ENCODE measurements around the gene BUD23. TPM values are rescaled to one million over a fixed set of nuclear protein-coding genes. Genes with fewer than 3 reads are reported as not detected.
A peak's percentile ranks its signal among the peaks of the same experiment; 100 is the strongest.
"Not testable (repeated sequence)": the region's sequence is repeated elsewhere in the genome, so short reads cannot be mapped to it uniquely, and the experiment has no call there.

Gene BUD23
- total RNA-seq, 1 donor from 2014 or later: 70.5 TPM

- no peak for DNase-seq (ENCODE audit: low read depth, low spot score)
These were observed 35.8 kb downstream of the BUD23 start, which contains the start of gene STX1A for GRCh38 chr7:73718905-73719805. Gene STX1A (minus strand): TSS chr7:73719669. CDS start chr7:73719631, 38 bp downstream.

- DNase-seq (ENCODE audit: low read depth, low spot score): no peak
These were observed 36.4 kb downstream of the BUD23 start for GRCh38 chr7:73719806-73720169.

GRCh38 chr7:73720443-73720842 lies 37.0 kb downstream of the BUD23 start:
- DNase-seq (ENCODE audit: low read depth, low spot score): not testable (repeated sequence)

- DNase-seq (ENCODE audit: low read depth, low spot score): no peak
These were observed 38.0 kb downstream of the BUD23 start for GRCh38 chr7:73721377-73721817.

GRCh38 chr7:73722182-73722581 lies 38.8 kb downstream of the BUD23 start:
- not testable (repeated sequence) for DNase-seq (ENCODE audit: low read depth, low spot score)

GRCh38 chr7:73722785-73723184 lies 39.4 kb downstream of the BUD23 start:
- no peak for DNase-seq (ENCODE audit: low read depth, low spot score)

- no peak for DNase-seq (ENCODE audit: low read depth, low spot score)
These were observed 40.4 kb downstream of the BUD23 start for GRCh38 chr7:73723813-73724212.

- no peak for DNase-seq (ENCODE audit: low read depth, low spot score)
These were observed 42.7 kb downstream of the BUD23 start for GRCh38 chr7:73726083-73726466.

GRCh38 chr7:73727952-73728351 lies 44.6 kb downstream of the BUD23 start:
- DNase-seq (ENCODE audit: low read depth, low spot score): no peak

GRCh38 chr7:73728551-73728950 lies 45.2 kb downstream of the BUD23 start:
- no peak for DNase-seq (ENCODE audit: low read depth, low spot score)

- DNase-seq (ENCODE audit: low read depth, low spot score): no peak
These were observed 47.1 kb downstream of the BUD23 start for GRCh38 chr7:73730485-73730884.

GRCh38 chr7:73732397-73732796 lies 49.0 kb downstream of the BUD23 start:
- DNase-seq (ENCODE audit: low read depth, low spot score): no peak

- peak; percentile 60 for DNase-seq (ENCODE audit: low read depth, low spot score)
These were observed 51.5 kb downstream of the BUD23 start for GRCh38 chr7:73734619-73735527.

GRCh38 chr7:73735528-73735905 lies 52.1 kb downstream of the BUD23 start:
- DNase-seq (ENCODE audit: low read depth, low spot score): no peak

- no peak for DNase-seq (ENCODE audit: low read depth, low spot score)
These were observed 53.5 kb downstream of the BUD23 start for GRCh38 chr7:73736885-73737284.

- DNase-seq (ENCODE audit: low read depth, low spot score): no peak
These were observed 54.3 kb downstream of the BUD23 start for GRCh38 chr7:73737491-73738219.

- DNase-seq (ENCODE audit: low read depth, low spot score): no peak
These were observed 54.8 kb downstream of the BUD23 start for GRCh38 chr7:73738220-73738611.

- DNase-seq (ENCODE audit: low read depth, low spot score): peak; percentile 82
These were observed 55.4 kb downstream of the BUD23 start, which contains the start of gene ABHD11 for GRCh38 chr7:73738612-73739386. Gene ABHD11 (minus strand): TSS chr7:73738802. CDS start chr7:73738770, 32 bp downstream.

- DNase-seq (ENCODE audit: low read depth, low spot score): no peak
These were observed 56.0 kb downstream of the BUD23 start for GRCh38 chr7:73739387-73739767.

- DNase-seq (ENCODE audit: low read depth, low spot score): no peak
These were observed 56.8 kb downstream of the BUD23 start for GRCh38 chr7:73740212-73740611.

- DNase-seq (ENCODE audit: low read depth, low spot score): no peak
These were observed 57.4 kb downstream of the BUD23 start for GRCh38 chr7:73740771-73741170.
